Breast epithelium (tissue), 3 donors: ENCODE measurements around the gene SWSAP1.

Source experiments
- CTCF ChIP-seq, 3 donors: fragments of 450-650 bp; IDR thresholded peaks; one replicate each; pipeline ENCODE4 v1.5.1; 2016 to 2017; ENCODE audit warnings: antibody characterized with exemption in 3 of 3, mild to moderate bottlenecking in 3 of 3, moderate library complexity in 3 of 3
- POLR2A ChIP-seq: fragments of 450-650 bp; IDR thresholded peaks from one replicate; pipeline ENCODE4 v1.6.1; 2016; ENCODE audit warnings: antibody characterized with exemption, mild to moderate bottlenecking, moderate library complexity
- POLR2AphosphoS5 ChIP-seq, 3 donors: sonication (generic); formaldehyde crosslinking; IDR thresholded peaks; one replicate each; pipeline ENCODE4 v1.6.1; 2017; ENCODE audit warnings: antibody characterized with exemption in 3 of 3

GRCh38 chr19:11373166-11373884, 1.1 kb upstream of the SWSAP1 start:
- no peak for TF ChIP-seq CTCF (IDR thresholded peaks at IDR 0.05)
- TF ChIP-seq POLR2A = no peak
- TF ChIP-seq POLR2AphosphoS5 (IDR thresholded peaks at IDR 0.05) = no peak
